Activated CD8-positive, alpha-beta memory T cell treated with anti-CD3 and anti-CD28 coated beads, Interleukin-2, amount 50 U/mL, for 1 hour (primary cell): Measurements from ENCODE around the gene PCNX2.
"Not testable (repeated sequence)": the region's sequence is repeated elsewhere in the genome, so short reads cannot be mapped to it uniquely, and the experiment has no call there.

Experiments used
- DNase-seq: peaks from one replicate; pipeline ENCODE4 v3.0.0-alpha.2; 2020; ENCODE audit errors: extremely low read depth

Gene PCNX2

DNA sequence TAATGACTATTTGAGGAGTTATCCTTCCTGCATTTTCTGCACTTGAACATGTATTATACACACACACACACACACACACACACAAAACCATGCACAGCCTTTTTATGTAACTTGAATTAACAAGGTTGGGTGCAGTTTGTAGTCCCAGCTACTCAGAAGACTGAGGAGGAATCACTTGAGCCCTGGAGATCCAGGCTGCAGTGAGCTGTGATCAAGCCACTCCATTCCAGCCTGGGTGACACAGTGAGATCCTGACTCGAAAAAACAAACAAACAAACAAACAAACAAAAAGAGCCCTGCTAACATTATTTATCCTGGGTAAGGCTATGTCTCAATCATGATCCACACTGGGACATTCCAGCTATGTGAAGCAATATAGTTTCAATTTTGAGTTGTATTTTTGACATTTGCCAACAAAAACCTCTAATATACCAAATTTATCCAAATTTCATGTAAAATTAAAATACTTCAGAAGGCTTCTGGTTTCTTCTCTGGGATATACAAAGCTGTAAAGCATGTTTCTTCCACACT, 188.3 kb downstream of the PCNX2 start:
- no peak for DNase-seq

GRCh38 chr1:233105225-233105624, 190.3 kb downstream of the PCNX2 start:
- DNase-seq = no peak

DNA sequence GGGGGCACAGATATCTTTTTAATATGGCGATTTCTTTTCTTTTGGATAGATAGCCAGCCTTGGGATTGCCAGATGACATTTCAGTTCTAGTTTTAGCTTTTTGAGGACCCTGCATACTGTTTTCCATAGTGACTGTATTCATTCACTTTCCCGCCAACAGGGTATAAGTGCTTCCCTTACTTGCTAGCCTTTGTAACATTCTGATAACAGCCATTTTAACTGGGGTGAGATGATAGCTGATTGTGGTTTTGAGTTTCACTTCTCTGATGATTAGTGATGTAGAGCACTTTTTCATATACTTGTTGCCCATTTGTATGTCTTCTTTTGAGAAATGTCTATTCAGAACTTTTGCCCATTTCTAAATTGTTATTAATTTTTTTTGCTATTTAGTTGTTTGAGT, 193.2 kb downstream of the PCNX2 start:
- DNase-seq = no peak

GRCh38 chr1:233097959-233098580, 197.5 kb downstream of the PCNX2 start:
- DNase-seq = no peak

DNA sequence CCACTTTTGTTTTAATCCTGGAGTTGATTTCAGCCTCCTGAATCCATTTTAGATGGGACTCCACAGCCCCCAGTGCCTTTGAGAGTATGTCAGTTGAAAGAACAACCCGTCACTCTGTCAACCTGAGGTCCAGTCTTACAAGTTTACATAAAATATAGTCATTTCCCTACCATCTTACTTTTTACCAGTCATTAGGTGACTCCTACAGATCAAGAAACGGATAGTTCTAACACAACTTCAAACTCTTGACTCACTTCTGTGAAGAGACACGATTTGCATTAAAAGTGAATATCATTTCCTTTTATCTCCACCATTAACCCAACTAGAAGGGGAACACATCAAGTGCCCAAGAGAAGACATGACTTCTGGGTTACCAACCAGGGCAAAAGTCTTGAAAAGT, 198.0 kb downstream of the PCNX2 start:
- no peak for DNase-seq

DNA sequence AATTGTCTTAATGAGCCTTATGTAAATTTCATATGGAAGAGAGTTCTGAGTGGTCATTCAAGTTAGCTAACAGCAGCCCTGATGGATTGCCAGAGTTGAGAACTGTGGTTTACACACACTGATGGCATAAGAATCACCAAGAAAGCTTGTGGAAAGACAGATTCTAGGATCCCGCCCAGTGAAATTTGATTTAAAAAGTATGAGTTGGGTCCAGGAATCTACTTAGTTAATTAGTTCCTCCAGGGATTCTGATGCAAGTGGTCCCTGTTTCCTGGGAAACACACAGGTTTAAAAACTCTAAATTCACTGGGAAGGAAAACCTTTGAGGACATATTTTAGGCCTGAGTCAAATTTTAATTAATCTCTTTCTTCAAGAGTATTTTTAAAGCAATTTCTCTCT, 200.8 kb downstream of the PCNX2 start:
- no peak for DNase-seq

DNA sequence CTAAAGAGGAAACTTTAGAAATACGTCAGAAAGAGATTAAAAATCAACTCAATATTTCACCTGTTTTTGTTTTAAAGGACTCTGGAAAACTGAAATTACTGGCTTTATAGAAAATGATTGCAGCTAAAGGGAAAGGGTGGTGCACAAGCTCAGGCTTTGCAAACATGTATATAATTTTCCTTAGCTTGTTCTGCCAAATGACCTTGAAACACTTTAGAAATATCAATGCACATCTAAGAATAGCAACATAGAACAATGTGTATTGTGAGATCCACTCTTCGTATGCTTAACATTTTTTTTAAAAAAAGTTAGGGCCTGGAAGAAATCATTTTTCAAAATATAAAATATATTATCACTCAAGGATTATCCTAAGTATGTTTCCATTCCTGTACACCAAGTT, 201.3 kb downstream of the PCNX2 start:
- no peak for DNase-seq

GRCh38 chr1:233090746-233091494, 204.6 kb downstream of the PCNX2 start:
- no peak for DNase-seq

GRCh38 chr1:233089251-233089650, 206.3 kb downstream of the PCNX2 start:
- no peak for DNase-seq

GRCh38 chr1:233088613-233089012, 206.9 kb downstream of the PCNX2 start:
- no peak for DNase-seq

- DNase-seq = no peak
Measured at GRCh38 chr1:233086961-233087881, 208.3 kb downstream of the PCNX2 start.

GRCh38 chr1:233085566-233085965, 210.0 kb downstream of the PCNX2 start:
- no peak for DNase-seq

- DNase-seq = no peak
Measured at GRCh38 chr1:233082778-233083550, 212.6 kb downstream of the PCNX2 start.

GRCh38 chr1:233081735-233082134, 213.8 kb downstream of the PCNX2 start:
- DNase-seq = no peak

DNA sequence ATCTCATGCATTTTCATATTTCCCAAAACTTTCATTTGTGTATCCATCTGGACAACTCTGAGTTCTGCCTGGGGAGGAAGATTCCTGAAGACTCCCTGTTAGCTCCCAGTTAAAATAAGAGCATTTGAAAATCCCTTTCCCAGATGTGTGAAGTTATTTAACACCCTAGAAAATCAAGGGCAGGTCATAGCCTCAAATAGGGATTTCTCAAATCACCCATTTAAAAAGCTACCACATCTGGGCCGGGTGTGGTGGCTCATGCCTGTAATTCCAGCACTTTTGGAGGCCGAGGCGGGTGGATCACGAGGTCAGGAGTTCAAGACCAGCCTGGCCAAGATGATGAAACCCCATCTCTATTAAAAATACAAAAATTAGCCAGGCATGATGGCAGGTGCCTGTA, 214.7 kb downstream of the PCNX2 start:
- DNase-seq = not testable (repeated sequence)

GRCh38 chr1:233080286-233080685, 215.2 kb downstream of the PCNX2 start:
- no peak for DNase-seq

- no peak for DNase-seq
Measured at GRCh38 chr1:233079574-233079973, 216.0 kb downstream of the PCNX2 start.

GRCh38 chr1:233078396-233078795, 217.1 kb downstream of the PCNX2 start:
- no peak for DNase-seq

- no peak for DNase-seq
Measured at GRCh38 chr1:233075915-233076295, 219.6 kb downstream of the PCNX2 start.

GRCh38 chr1:233066087-233066486, 229.4 kb downstream of the PCNX2 start:
- DNase-seq = no peak

GRCh38 chr1:233065685-233066084, 229.8 kb downstream of the PCNX2 start:
- DNase-seq = no peak

- DNase-seq = no peak
Measured at GRCh38 chr1:233064988-233065387, 230.5 kb downstream of the PCNX2 start.
